B cell (primary cell): ENCODE results near the gene STRA8. TPM values are rescaled to one million over a fixed set of nuclear protein-coding genes. Genes with fewer than 3 reads are reported as not detected.

Experiments
- ATAC-seq: fragments of 200-7000 bp; cut with Tn5 transposase; one replicate; pipeline ENCODE4 v1.10.0; 2021; ENCODE audit warnings: low read depth, mild to moderate bottlenecking, moderate number of reproducible peaks, moderate library complexity
- CTCF ChIA-PET: fragments of 350-600 bp; sonication (Branson Sonifier 250); formaldehyde crosslinking; loops from one replicate; lab custom pipeline; 2021; ENCODE audit warnings: antibody characterized with exemption, inconsistent platforms; lab: Charles Lee
- POLR2A ChIA-PET: fragments of 350-600 bp; sonication (Branson Sonifier 250); formaldehyde crosslinking; loops from one replicate; lab custom pipeline; 2021; ENCODE audit warnings: antibody characterized with exemption; lab: Charles Lee
- DNase-seq: peaks from one replicate; pipeline ENCODE4 v3.0.0; 2013
- H2AFZ ChIP-seq: 2 replicates; pipeline ENCODE4 v1.6.1; 2012; ENCODE audit warnings: mild to moderate bottlenecking, low read depth, low read length; ENCODE audit not compliant: insufficient read depth, poor library complexity, severe bottlenecking
- H3K27ac ChIP-seq, 2 donors: 1 replicate in 1 of 2; 2 replicates in 1 of 2; pipeline ENCODE4 v1.5.1; 2012 to 2013; ENCODE audit warnings: low read length in 2 of 2, mild to moderate bottlenecking in 2 of 2, moderate library complexity in 1 of 2
- H3K27me3 ChIP-seq, 4 experiments: fragments of 200-600 bp in 1 of 4; sonication (generic) in 1 of 4; replicated peaks in 1 of 4; 1 replicate in 2 of 4; 2 replicates in 2 of 4; pipeline versions ENCODE4 v1.6.1 to v1.7.0; 2013 to 2016; ENCODE audit warnings: low read length in 3 of 4, mild to moderate bottlenecking in 2 of 4, mixed read lengths in 1 of 4, moderate library complexity in 1 of 4; ENCODE audit not compliant: insufficient read depth in 4 of 4, control insufficient read depth in 3 of 4; ENCODE audit errors: control extremely low read depth in 1 of 4
- H3K36me3 ChIP-seq, 2 experiments: replicated peaks in 1 of 2; 1 replicate in 1 of 2; 2 replicates in 1 of 2; pipeline versions ENCODE4 v1.6.1 to v1.7.1; 2013; ENCODE audit warnings: low read length in 1 of 2; ENCODE audit not compliant: insufficient read depth in 2 of 2, control insufficient read depth in 1 of 2; ENCODE audit errors: control extremely low read depth in 1 of 2, extremely low read depth in 1 of 2
- H3K4me1 ChIP-seq, 2 donors: fragments of 200-600 bp in 1 of 2; sonication (generic) in 1 of 2; 1 replicate in 1 of 2; 2 replicates in 1 of 2; pipeline versions ENCODE4 v1.5.1 to v1.6.1; 2013 to 2017; ENCODE audit warnings: low read length in 2 of 2; ENCODE audit not compliant: control insufficient read depth in 2 of 2, insufficient read depth in 2 of 2
- H3K4me2 ChIP-seq: replicated peaks from 2 replicates; pipeline ENCODE3; 2012; ENCODE audit warnings: mild to moderate bottlenecking, low read depth, low read length; ENCODE audit not compliant: poor library complexity, severe bottlenecking
- H3K4me3 ChIP-seq, 5 experiments: fragments of 200-600 bp in 1 of 5; sonication (generic) in 1 of 5; 1 replicate in 3 of 5; 2 replicates in 2 of 5; pipeline versions ENCODE4 v1.5.1 to v1.7.0; 2011 to 2016; ENCODE audit warnings: low read length in 4 of 5, mild to moderate bottlenecking in 4 of 5, low read depth in 2 of 5, control low read depth in 1 of 5, moderate library complexity in 1 of 5; ENCODE audit not compliant: insufficient read depth in 1 of 5; ENCODE audit errors: control extremely low read depth in 1 of 5, extremely low read depth in 1 of 5
- H3K79me2 ChIP-seq: fragments of 200-600 bp; sonication (generic); one replicate; pipeline ENCODE4 v1.6.0; 2016; ENCODE audit warnings: low read length; ENCODE audit not compliant: control insufficient read depth, insufficient read depth
- H3K9ac ChIP-seq: fragments of 200-600 bp; sonication (generic); 2 replicates; pipeline ENCODE4 v1.6.1; 2017; ENCODE audit warnings: mild to moderate bottlenecking, low read length, moderate library complexity
- H3K9me3 ChIP-seq, 3 donors: one replicate each; pipeline versions ENCODE4 v1.6.1 to v1.7.1; 2013; ENCODE audit warnings: low read length in 2 of 3; ENCODE audit not compliant: control insufficient read depth in 2 of 3, insufficient read depth in 1 of 3; ENCODE audit errors: control extremely low read depth in 1 of 3
- H4K20me1 ChIP-seq: 2 replicates; pipeline ENCODE4 v1.6.0; 2012; ENCODE audit warnings: mild to moderate bottlenecking, low read length; ENCODE audit not compliant: insufficient read depth, control insufficient read depth, poor library complexity, severe bottlenecking
- H3K27ac Mint-ChIP-seq: one replicate; pipeline ENCODE4 v1.8.0; 2021; ENCODE audit warnings: mixed read lengths
- H3K27me3 Mint-ChIP-seq: one replicate; pipeline ENCODE4 v1.8.0; 2021; ENCODE audit warnings: mixed read lengths
- H3K4me1 Mint-ChIP-seq: one replicate; pipeline ENCODE4 v1.8.0; 2021; ENCODE audit warnings: mixed read lengths
- H3K4me3 Mint-ChIP-seq: one replicate; pipeline ENCODE4 v1.8.0; 2021; ENCODE audit warnings: mixed read lengths
- H3K9me3 Mint-ChIP-seq: one replicate; pipeline ENCODE4 v1.8.0; 2022; ENCODE audit warnings: mixed read lengths; ENCODE audit not compliant: insufficient read depth
- EZH2 ChIP-seq: IDR thresholded peaks from 2 replicates; pipeline ENCODE4 v1.6.1; 2012; ENCODE audit warnings: borderline replicate concordance, low read depth, mild to moderate bottlenecking, moderate library complexity, low read length; ENCODE audit not compliant: insufficient read depth, poor library complexity, severe bottlenecking
- WGBS: methylation state at CpG from one replicate; pipeline ENCODE4 v1.1.5; 2013; ENCODE audit warnings: missing lambda C conversion rate; ENCODE audit not compliant: insufficient coverage; 5-methylcytosine and 5-hydroxymethylcytosine counted together
- intact Hi-C: fragments of 100-400 bp; cut with micrococcal nuclease; formaldehyde crosslinking; loops from one replicate; pipeline ENCODE4 v1.10.0; 2022
- polyA plus RNA-seq: library from polyadenylated mRNA; depleted of rRNA; stranded (reverse); fragments of >200 nt; gene quantifications from 2 replicates; pipeline ENCODE4 v1.2.3, GENCODE V29; 2012
- total RNA-seq, 2 donors: library from RNA; stranded (reverse); fragments of 120-200 nt in 1 of 2; gene quantifications; 1 replicate in 1 of 2; 2 replicates in 1 of 2; pipeline versions ENCODE4 v1.2.3 to v1.2.4, GENCODE V29; 2013 to 2022
- TF ChIP-seq, protein P1 (sequence below): fragments of 200-600 bp; IDR thresholded peaks from one replicate; pipeline ENCODE4 v1.8.0; 2022; ENCODE audit warnings: antibody characterized with exemption, mild to moderate bottlenecking

STRA8 gene
- total and polyA plus RNA-seq, 2 donors (not counting 1 experiment from before 2014, with no cell fraction given) = not detected

DNA sequence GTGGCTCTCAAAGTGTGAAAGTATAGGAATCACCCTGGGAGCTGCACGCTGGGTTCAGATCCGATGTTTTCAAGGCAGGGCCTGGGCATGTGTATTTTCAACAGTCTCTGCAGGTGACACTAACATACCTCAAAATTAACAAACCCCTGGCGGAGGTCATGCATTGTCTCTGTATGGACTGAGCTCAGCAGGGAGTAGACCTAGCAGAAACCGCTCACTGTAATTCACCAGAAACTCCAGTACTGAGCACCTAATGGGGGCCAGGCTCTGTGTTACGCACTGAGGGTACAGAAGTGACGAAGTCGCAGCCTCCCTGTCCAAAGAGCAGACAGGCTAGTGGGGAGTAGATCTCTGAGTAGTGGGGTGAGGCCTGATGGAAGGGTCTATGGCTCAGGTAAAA lies 5.6 kb downstream of the STRA8 start:
- Mint-ChIP-seq H3K9me3 (no peaks in the 10 kb centered on the region), H3K4me1 (peaks cover 29% of the 10 kb centered on the region), H3K27ac (no peak overlapping the region), H3K4me3 (no peak overlapping the region), H3K27me3 (peaks cover 13% of the 10 kb centered on the region)
- Histone ChIP-seq H2AFZ (no peak overlapping the region), H3K9me3 (peaks cover 0 to 14% (median 0%) of the 10 kb centered on the region in 3 donors), H3K4me1 (peaks cover 25 to 37% of the 10 kb centered on the region in 2 donors), H3K4me3 (no peak overlapping the region), H4K20me1 (no peaks in the 10 kb centered on the region), H3K27me3 (peaks cover 0 to 9% (median 1%) of the 10 kb centered on the region in 4 experiments), H3K27ac (no peak overlapping the region), H3K79me2 (no peaks in the 10 kb centered on the region), H3K4me2 (no peak overlapping the region), H3K9ac (no peak overlapping the region), H3K36me3 (no peaks in the 10 kb centered on the region)
- intact Hi-C loops = no loop called here
- ATAC-seq = no peak
- ChIA-PET CTCF (no interaction called here), POLR2A (no interaction called here)
- DNase-seq = no peak
- 96% methylated on average over 5 of the region's 7 CpGs for WGBS
- no peak for TF ChIP-seq EZH2
- TF ChIP-seq, protein P1, sequence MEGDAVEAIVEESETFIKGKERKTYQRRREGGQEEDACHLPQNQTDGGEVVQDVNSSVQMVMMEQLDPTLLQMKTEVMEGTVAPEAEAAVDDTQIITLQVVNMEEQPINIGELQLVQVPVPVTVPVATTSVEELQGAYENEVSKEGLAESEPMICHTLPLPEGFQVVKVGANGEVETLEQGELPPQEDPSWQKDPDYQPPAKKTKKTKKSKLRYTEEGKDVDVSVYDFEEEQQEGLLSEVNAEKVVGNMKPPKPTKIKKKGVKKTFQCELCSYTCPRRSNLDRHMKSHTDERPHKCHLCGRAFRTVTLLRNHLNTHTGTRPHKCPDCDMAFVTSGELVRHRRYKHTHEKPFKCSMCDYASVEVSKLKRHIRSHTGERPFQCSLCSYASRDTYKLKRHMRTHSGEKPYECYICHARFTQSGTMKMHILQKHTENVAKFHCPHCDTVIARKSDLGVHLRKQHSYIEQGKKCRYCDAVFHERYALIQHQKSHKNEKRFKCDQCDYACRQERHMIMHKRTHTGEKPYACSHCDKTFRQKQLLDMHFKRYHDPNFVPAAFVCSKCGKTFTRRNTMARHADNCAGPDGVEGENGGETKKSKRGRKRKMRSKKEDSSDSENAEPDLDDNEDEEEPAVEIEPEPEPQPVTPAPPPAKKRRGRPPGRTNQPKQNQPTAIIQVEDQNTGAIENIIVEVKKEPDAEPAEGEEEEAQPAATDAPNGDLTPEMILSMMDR = no peak

DNA sequence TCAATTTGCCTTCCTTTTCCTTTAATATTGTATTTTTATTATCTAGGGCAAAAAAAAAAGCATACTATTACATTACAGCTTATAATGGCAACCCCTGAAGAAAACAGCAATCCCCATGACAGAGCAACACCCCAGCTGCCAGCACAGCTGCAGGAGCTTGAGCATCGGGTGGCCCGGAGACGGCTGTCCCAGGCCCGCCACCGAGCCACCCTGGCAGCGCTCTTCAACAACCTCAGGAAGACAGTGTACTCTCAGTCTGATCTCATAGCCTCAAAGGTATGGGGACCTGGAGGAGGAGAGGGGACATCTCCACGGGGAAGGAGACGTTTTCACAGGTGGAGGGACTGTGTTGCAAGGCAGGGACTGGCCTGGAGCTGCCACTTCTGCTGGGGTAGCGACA lies 6.8 kb downstream of the STRA8 start:
- intact Hi-C loops = no loop called here
- Histone ChIP-seq H3K79me2 (no peaks in the 10 kb centered on the region), H3K27ac (no peak overlapping the region), H3K9me3 (peaks cover 0 to 14% (median 0%) of the 10 kb centered on the region in 3 donors), H3K4me1 (peaks cover 25 to 37% of the 10 kb centered on the region in 2 donors), H3K4me2 (no peak overlapping the region), H4K20me1 (no peaks in the 10 kb centered on the region), H3K27me3 (peaks cover 0 to 9% (median 4%) of the 10 kb centered on the region in 4 experiments), H3K4me3 (no peak overlapping the region), H3K36me3 (no peaks in the 10 kb centered on the region), H2AFZ (no peak overlapping the region), H3K9ac (no peak overlapping the region)
- Mint-ChIP-seq H3K27me3 (peaks cover 19% of the 10 kb centered on the region), H3K4me1 (peaks cover 29% of the 10 kb centered on the region), H3K4me3 (no peak overlapping the region), H3K9me3 (no peaks in the 10 kb centered on the region), H3K27ac (no peak overlapping the region)
- no peak for ATAC-seq
- ChIA-PET CTCF (no interaction called here), POLR2A (no interaction called here)
- no peak for TF ChIP-seq EZH2
- TF ChIP-seq, protein P1 = no peak
- 82% methylated on average over 9 of the region's 9 CpGs for WGBS
- DNase-seq = no peak
